Epithelial cell of proximal tubule (primary cell): ENCODE results near the gene DNAJB5. TPM values are rescaled to one million over a fixed set of nuclear protein-coding genes. Genes with fewer than 3 reads are reported as not detected.

Source experiments
- DNase-seq: peaks from one replicate; pipeline ENCODE4 v3.0.0-alpha.2; 2011; ENCODE audit warnings: low read depth
- H3K4me3 ChIP-seq: 2 replicates; pipeline ENCODE4 v1.5.1; 2011; ENCODE audit warnings: low read depth, mild to moderate bottlenecking, low read length
- CTCF ChIP-seq: conservative IDR thresholded peaks from 2 replicates; pipeline ENCODE4 v1.5.1; 2012; ENCODE audit warnings: low read depth, mild to moderate bottlenecking, low read length
- total RNA-seq: library from RNA; depleted of rRNA; stranded (reverse); fragments of >200 nt; gene quantifications from 2 replicates; pipeline ENCODE4 v1.2.3, GENCODE V29; 2015

Gene DNAJB5
- total RNA-seq, 1 donor from 2014 or later = 20.2 TPM

- H3K4me3 ChIP-seq = no peak overlapping the region
- TF ChIP-seq CTCF = no peak
These were observed 46.5 kb downstream of the DNAJB5 start for GRCh38 chr9:35035851-35036701.

GRCh38 chr9:35042081-35042604 lies 52.6 kb downstream of the DNAJB5 start:
- H3K4me3 ChIP-seq = no peak overlapping the region
- no peak for DNase-seq
- no peak for TF ChIP-seq CTCF

More at GRCh38 chr9:35035851-35036701, 46.5 kb downstream of the DNAJB5 start:
- no peak for DNase-seq

- TF ChIP-seq CTCF = no peak
- no peak for DNase-seq
- no peak overlapping the region for H3K4me3 ChIP-seq
These were observed 53.5 kb downstream of the DNAJB5 start for GRCh38 chr9:35042891-35043545.

GRCh38 chr9:35044071-35044470 lies 54.5 kb downstream of the DNAJB5 start:
- H3K4me3 ChIP-seq = no peak overlapping the region
- DNase-seq = no peak
- no peak for TF ChIP-seq CTCF

Other genes with a start within 250 kb of the DNAJB5 start
- gene PHF24, start 31.5 kb upstream of the DNAJB5 start, total RNA-seq = 0.12 TPM in 1 of 2 replicates, not detected in the other
- 244 and 371 TPM in 2 replicates for gene VCP, start 82.9 kb downstream of the DNAJB5 start, total RNA-seq
- 47.3 and 60.3 TPM in 2 replicates for gene FANCG, start 90.2 kb downstream of the DNAJB5 start, total RNA-seq
- 18.6 and 27.8 TPM in 2 replicates for gene PIGO, start 106.8 kb downstream of the DNAJB5 start, total RNA-seq
- gene STOML2, start 113.4 kb downstream of the DNAJB5 start, total RNA-seq = 201 and 268 TPM in 2 replicates
- gene ATOSB, start 126.1 kb downstream of the DNAJB5 start, total RNA-seq = 14.0 and 27.7 TPM in 2 replicates
- 19.1 and 19.6 TPM in 2 replicates for gene UNC13B, start 172.3 kb downstream of the DNAJB5 start, total RNA-seq